ENCODE data around the gene UNCX. TPM values are rescaled to one million over a fixed set of nuclear protein-coding genes. Genes with fewer than 3 reads are reported as not detected.

The UNCX gene
- total RNA-seq, 2 donors from 2014 or later: 0.13 TPM; not detected in 1

DNA sequence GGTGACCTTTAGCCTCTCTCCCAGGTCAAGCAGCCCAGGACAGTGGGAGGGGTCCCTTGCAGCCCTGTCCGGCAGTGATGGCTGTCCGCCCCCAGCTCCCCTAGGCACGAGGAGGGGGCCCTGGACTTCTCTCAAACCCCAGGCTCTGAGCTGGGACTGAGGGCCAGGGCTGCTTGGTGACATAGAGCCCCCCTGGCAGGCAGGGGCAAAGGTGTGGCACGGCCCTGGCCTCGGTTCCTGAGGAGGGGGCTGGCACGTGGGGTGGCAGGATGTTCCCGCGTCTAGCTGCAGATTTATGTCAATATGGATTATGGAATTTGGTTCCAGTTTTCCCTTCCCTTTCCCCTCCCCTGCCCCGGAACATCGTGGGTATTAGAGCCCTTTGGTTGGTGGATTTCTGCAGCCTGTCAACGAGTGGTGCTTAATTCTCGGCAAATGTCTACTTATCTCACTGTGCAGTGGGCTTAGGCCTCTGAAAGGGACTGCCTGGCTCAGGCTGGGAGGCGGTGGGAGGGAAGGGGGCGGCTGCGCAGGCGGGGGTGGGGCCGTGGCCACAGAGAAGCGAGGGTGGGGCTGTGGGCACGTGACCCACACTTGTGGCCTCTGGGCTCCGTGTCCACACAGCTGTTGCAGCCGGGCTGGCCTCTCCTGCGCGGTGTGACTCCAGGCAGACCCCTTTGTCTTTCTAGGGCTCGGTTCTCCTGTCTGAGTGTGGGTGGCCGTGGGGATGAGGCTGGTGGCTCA is 19.3 kb downstream of the UNCX start:
- Histone ChIP-seq H3K9ac (ENCODE audit: extremely low read depth, low read length, poor library complexity, severe bottlenecking) (no peak overlapping the region), H3K4me3 (ENCODE audit: low read length) (no peak overlapping the region), H3K27ac (ENCODE audit: low read depth, low read length) (no peak overlapping the region), H3K27me3 (ENCODE audit: control insufficient read depth, insufficient read depth, low read length, poor library complexity, severe bottlenecking) (peaks cover 58% of the 10 kb centered on the region), H3K9me3 (ENCODE audit: control insufficient read depth, low read length) (no peaks in the 10 kb centered on the region), H3K4me1 (ENCODE audit: control insufficient read depth, insufficient read depth, low read length) (peaks cover 3% of the 10 kb centered on the region), H3K36me3 (ENCODE audit: control insufficient read depth, insufficient read depth, low read length) (no peaks in the 10 kb centered on the region)
- no peaks in the 10 kb centered on the region for H3K36me3 Mint-ChIP-seq (ENCODE audit: low read depth)
- 82 to 89% methylated on average over 11 to 23 of the region's 25 CpGs for WGBS, 2 experiments (ENCODE audit: insufficient coverage in 1 of 2, insufficient read length in 1 of 2)
- H3K9me3 Mint-ChIP-seq: no peaks in the 10 kb centered on the region
- peaks cover 5% of the 10 kb centered on the region for H3K4me1 Mint-ChIP-seq
- TF ChIP-seq, protein P1, sequence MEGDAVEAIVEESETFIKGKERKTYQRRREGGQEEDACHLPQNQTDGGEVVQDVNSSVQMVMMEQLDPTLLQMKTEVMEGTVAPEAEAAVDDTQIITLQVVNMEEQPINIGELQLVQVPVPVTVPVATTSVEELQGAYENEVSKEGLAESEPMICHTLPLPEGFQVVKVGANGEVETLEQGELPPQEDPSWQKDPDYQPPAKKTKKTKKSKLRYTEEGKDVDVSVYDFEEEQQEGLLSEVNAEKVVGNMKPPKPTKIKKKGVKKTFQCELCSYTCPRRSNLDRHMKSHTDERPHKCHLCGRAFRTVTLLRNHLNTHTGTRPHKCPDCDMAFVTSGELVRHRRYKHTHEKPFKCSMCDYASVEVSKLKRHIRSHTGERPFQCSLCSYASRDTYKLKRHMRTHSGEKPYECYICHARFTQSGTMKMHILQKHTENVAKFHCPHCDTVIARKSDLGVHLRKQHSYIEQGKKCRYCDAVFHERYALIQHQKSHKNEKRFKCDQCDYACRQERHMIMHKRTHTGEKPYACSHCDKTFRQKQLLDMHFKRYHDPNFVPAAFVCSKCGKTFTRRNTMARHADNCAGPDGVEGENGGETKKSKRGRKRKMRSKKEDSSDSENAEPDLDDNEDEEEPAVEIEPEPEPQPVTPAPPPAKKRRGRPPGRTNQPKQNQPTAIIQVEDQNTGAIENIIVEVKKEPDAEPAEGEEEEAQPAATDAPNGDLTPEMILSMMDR (conservative IDR thresholded peaks at IDR 0.05): no peak
- H3K27me3 Mint-ChIP-seq (ENCODE audit: insufficient read depth): peaks cover 49% of the 10 kb centered on the region
- H3K4me3 Mint-ChIP-seq: no peak overlapping the region
- no peak for DNase-seq
- no peak overlapping the region for H3K27ac Mint-ChIP-seq

DNA sequence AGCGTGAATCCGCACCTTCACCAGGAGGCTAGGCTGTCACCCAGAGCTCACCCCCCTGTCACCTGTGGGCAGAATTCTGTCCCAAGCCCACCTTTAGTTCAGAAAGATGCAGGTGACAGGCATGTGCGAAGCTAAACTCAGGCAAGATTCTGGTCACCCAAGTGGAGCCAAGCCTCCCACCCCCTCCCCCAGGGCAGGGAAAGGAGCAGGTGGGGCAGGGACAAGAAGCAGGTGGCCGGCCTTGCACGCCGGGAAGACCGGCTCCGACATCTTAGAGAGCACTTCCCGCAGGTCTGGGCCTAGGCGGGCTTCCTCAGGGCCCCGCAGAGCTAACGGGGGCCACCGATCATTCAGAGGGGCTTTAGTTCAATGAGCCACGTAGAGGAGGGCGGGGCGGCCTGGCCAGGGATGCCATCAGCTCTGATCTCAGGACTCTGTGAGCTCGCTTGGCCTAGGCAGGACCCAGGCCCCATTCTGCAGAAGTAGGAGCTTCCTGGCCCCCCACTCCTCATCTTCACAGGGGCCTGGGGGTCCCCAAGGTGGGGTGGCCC is 19.9 kb downstream of the UNCX start:
- TF ChIP-seq, protein P1 (conservative IDR thresholded peaks at IDR 0.05): no peak
- peaks cover 5% of the 10 kb centered on the region for H3K4me1 Mint-ChIP-seq
- H3K9me3 ChIP-seq (ENCODE audit: control insufficient read depth, low read length): no peaks in the 10 kb centered on the region
- WGBS, 2 experiments (ENCODE audit: insufficient coverage in 1 of 2, insufficient read length in 1 of 2): 85 to 91% methylated on average over 13 to 17 of the region's 17 CpGs
- peaks cover 46% of the 10 kb centered on the region for H3K27me3 Mint-ChIP-seq (ENCODE audit: insufficient read depth)
- no peaks in the 10 kb centered on the region for H3K9me3 Mint-ChIP-seq
- H3K27ac ChIP-seq (ENCODE audit: low read depth, low read length): no peak overlapping the region
- H3K4me1 ChIP-seq (ENCODE audit: control insufficient read depth, insufficient read depth, low read length): peaks cover 3% of the 10 kb centered on the region
- H3K4me3 ChIP-seq (ENCODE audit: low read length): no peak overlapping the region
- no peaks in the 10 kb centered on the region for H3K36me3 ChIP-seq (ENCODE audit: control insufficient read depth, insufficient read depth, low read length)
- H3K27me3 ChIP-seq (ENCODE audit: control insufficient read depth, insufficient read depth, low read length, poor library complexity, severe bottlenecking): peaks cover 52% of the 10 kb centered on the region
- DNase-seq: no peak
- H3K4me3 Mint-ChIP-seq: no peak overlapping the region
- H3K36me3 Mint-ChIP-seq (ENCODE audit: low read depth): no peaks in the 10 kb centered on the region
- no peak overlapping the region for H3K9ac ChIP-seq (ENCODE audit: extremely low read depth, low read length, poor library complexity, severe bottlenecking)
- H3K27ac Mint-ChIP-seq: no peak overlapping the region

DNA sequence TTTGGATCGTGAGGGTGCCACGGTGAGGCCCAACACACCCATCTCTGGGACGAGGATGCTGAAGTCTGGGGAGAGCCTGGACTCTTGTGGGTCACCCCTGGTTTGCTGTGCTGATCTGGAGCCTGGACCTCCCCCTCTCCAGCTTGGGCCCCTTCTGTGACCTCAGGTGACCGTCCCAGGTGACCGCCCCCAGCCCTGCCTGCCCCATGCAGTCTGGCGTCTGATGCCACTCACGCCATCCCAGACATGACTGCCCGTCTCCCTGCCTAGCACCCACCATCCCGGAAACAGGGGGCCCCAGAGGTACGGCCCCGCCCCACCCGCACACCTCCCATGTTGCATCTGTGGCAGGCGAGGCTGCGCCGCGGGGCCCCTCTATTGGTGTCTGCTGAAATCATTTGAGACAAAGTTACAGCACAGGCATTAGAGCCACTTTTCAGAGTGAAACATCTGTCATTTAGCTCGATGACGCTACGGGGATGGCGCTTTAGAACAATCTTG is 21.1 kb downstream of the UNCX start:
- TF ChIP-seq, protein P1 (conservative IDR thresholded peaks at IDR 0.05): no peak
- Histone ChIP-seq H3K27me3 (ENCODE audit: control insufficient read depth, insufficient read depth, low read length, poor library complexity, severe bottlenecking) (peaks cover 41% of the 10 kb centered on the region), H3K36me3 (ENCODE audit: control insufficient read depth, insufficient read depth, low read length) (no peaks in the 10 kb centered on the region), H3K4me3 (ENCODE audit: low read length) (no peak overlapping the region), H3K9me3 (ENCODE audit: control insufficient read depth, low read length) (no peaks in the 10 kb centered on the region), H3K9ac (ENCODE audit: extremely low read depth, low read length, poor library complexity, severe bottlenecking) (no peak overlapping the region), H3K4me1 (ENCODE audit: control insufficient read depth, insufficient read depth, low read length) (no peaks in the 10 kb centered on the region), H3K27ac (ENCODE audit: low read depth, low read length) (no peak overlapping the region)
- Mint-ChIP-seq H3K4me3 (no peak overlapping the region), H3K4me1 (no peaks in the 10 kb centered on the region), H3K27ac (no peak overlapping the region), H3K9me3 (no peaks in the 10 kb centered on the region), H3K27me3 (ENCODE audit: insufficient read depth) (peaks cover 35% of the 10 kb centered on the region), H3K36me3 (ENCODE audit: low read depth) (no peaks in the 10 kb centered on the region)
- DNase-seq: no peak
- 92% methylated on average over 14 to 20 of the region's 20 CpGs for WGBS, 2 experiments (ENCODE audit: insufficient coverage in 1 of 2, insufficient read length in 1 of 2)
